NCI-H2171 treated with DMSO at 0.1 percent for 48 hours (cell line): Measurements from ENCODE around the gene KBTBD4.
"Not testable (repeated sequence)": the region's sequence is repeated elsewhere in the genome, so short reads cannot be mapped to it uniquely, and the experiment has no call there.

Source experiments
- DNase-seq: peaks from one replicate; lab custom pipeline; 2025; lab: John Stamatoyannopoulos, UW

The KBTBD4 gene

DNA sequence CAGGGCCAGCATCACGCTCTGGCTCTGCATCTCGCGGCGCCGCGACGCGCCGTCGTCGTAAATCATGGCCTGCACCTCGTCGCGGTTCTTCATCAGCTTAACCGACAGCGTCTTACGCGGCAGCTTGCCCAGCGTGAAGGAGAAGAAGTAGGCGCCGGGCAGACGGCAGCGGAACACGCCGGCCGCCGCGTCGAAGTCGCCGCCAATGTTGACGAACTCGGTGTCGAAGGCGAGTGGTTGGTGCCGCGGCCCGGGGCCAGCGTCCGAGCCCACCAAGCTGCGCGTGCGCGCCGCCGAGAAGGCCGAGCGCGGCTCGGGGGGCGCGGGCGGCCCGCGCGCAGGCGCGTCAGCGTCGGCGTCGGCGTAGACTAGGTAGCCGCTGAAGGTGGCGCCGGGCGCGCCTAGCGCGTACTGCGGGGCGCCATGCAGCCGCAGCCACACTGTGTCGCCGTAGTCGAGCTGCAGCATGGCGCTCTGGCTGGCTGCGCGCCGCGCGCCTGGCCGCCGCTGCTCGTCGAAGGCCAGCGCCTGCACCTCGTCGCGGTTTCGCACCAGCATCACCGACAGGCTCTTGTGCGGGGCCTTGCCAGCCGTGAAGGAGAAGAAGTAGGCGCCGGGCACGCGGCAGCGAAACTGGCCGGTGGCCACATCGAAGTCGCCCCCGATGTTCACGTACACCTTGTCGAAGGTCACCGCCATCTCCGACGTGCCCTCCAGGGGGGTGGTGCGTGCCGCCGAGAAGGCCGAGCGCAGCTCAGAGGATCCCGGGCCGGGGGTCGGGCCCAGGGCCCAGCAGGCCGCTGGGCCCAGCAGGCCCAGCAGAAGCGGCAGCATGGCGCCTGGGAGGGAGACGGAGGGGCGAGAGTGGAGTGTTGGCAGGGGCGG lies 11.4 kb upstream of the KBTBD4 start:
- no peak for DNase-seq

- DNase-seq = no peak
Measured at GRCh38 chr11:47589584-47589976, 10.8 kb upstream of the KBTBD4 start.

DNA sequence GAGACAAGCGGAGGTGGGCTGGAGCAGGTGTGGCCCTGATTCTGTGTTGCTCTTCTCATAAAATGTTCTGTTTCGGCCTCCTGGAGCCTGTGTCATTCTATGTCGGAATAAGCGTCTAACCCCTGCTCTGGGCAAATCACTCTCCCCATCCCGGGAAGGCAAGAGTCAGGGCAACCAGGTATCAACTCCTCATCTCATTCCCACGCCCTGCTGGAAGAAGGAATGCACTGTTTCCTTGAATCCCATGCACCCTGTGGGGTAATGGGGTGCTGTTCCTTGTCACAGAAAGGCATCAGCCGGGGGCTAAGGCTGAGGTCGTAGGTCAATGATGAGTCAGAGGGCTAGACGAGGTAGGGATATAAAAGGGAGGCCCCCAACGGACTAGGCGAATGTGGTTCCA lies 10.3 kb upstream of the KBTBD4 start:
- no peak for DNase-seq

DNA sequence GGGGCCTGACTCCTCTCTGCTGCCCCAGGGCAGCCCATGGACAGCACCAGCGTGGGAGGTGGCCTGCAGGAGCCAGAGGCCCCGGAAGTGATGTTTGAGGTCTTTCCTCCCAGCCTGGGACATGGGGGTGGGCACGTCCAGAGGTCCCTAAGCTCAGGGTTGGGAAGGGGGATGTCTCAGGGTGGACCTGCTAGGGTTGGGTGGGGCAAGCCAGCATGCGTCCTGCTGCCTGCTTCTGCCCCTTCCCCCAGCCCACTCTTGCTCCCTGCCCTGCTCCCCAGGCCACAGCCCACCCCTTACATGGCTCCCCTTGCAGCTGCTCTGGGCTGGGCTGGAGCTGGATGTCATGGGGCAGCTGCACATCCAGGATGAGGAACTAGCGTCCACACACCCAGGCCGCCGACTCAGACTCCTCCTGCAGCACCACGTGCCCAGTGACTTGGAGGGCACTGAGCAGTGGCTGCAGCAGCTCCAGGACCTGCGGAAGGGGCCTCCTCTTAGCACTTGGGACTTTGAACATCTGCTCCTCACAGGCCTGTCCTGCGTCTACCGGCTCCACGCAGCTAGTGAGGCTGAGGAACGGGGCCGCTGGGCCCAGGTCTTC lies 9.1 kb upstream of the KBTBD4 start:
- DNase-seq = no peak

DNA sequence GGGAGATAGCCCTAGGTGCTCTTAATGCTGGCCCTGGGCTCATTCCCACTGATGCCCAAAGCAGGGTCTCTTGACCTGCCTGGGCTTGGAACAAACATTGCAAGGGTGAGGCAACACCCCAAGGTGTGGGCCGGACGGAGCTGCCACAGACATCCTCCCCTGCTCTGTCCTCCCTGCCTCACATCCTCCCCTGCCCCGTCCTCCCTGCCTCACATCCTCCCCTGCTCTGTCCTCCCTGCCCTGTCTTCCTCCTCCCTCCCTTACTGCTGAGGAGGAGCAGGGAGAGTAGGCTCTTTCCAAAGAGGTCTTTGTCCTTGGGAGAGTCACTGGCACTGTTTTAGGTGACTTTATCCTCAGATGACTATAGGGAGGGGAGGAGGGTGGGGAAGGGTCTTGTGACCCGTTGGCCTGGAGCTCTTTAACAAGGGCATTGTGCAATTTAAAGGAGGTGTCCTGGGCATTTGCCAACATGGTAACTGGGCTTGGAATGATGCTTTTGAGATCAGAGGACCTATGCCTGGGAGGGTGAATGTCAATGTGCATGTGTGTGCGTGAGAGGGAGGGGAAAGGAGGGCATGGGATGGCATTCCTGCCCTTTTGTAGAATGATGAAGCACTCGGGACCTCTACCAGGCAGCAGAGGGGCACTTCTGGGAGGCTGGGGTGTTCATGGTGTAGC lies 8.4 kb upstream of the KBTBD4 start:
- DNase-seq = no peak

- DNase-seq = no peak
Measured at GRCh38 chr11:47586098-47586855, 7.5 kb upstream of the KBTBD4 start, which contains the start of gene FAM180B. Gene FAM180B, plus strand, starts transcription at chr11:47586678. Its CDS starts 91 bp downstream, at chr11:47586769.

DNA sequence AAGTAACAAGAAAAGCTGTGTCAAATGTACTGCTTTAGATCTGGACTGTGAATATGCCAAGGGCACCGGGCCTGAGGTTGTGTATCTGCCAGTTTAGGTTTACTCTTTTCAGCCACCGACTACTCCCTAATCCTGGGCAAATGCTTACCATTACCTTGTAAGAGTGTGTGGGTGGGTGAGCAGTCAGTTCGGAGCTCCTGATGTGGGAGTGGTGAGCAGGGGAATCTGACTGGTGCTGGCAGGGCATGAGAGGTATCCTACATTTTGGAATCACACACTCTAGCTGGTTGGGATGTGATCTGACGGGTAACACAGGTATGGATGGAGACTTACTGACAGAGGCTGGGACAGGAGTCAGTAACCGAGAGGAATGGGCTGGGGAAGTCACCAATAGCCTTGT lies 5.1 kb upstream of the KBTBD4 start:
- DNase-seq = no peak

DNA sequence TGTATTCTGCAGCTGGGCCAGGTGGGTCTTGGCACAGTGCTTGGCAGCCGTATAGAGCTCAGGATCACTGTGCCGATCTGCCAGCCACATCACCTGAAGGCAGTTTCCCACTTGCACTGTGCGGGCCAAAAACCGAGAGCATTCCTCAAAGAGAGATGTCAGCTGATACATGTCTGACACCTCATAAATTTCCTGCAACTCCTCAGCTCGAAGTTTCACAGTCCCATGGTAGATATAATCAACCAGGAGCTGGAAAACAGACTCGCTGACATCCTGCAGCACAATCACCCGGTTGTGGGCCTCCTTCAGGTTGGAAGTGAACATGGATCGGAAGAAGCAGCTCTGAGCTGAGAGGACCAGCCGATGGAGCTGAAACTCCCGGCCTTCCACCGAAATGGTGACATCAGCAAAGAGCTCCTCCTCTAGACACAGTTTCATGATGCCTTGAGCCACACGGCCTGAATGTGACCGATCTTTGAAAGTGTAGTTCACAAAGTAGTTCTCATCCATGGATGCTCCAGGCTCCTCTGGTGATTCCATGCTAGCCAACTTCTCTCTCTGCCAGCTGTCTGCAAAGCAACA lies 1.2 kb downstream of the KBTBD4 start:
- no peak for DNase-seq

DNA sequence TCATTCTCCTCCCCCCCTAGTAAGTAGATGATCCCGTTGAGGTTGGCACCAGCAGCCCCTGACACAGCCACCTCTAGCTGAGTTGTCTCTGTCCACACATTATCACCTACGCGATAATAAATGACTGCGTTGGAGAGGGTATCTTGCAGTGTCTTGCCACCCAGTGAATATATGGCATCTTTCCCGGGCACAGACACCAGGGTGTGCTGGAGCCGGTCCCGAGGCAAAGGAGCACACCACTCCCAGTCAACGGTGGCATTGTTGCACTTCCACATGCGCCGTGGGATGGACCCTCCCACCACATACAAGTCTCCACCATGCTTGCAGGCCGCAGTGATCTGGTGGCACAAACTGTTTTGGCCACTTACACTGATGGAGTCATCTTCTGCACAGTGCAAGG lies 5.4 kb downstream of the KBTBD4 start:
- no peak for DNase-seq

DNA sequence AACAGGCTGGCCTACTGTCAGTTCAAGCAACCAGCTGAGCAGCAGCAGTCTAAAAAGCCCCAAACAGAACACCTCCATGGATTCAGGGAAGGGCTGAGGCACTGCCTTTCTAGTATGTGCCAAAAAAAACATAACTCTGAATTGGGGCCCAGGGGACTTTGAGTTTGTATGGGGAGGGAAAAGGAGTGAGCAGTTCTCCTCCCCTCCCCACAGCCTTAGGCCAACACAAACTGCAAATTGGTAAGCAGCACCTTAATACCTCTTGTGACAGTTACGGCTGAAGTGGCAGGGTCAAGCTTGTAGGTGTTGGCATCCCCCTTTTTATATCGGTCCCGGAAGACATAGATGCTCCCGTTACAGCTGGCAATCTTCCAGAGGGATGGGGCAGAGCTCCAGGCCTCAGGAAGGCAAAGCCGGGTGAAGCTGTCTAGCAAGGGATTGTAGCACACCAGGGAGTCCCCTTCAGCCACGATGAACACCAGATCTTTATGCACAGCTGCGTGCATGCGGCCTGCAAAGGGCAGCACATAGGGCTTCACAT lies 6.0 kb downstream of the KBTBD4 start:
- DNase-seq = no peak

- DNase-seq = no peak
Measured at GRCh38 chr11:47571895-47572294, 6.9 kb downstream of the KBTBD4 start.

DNA sequence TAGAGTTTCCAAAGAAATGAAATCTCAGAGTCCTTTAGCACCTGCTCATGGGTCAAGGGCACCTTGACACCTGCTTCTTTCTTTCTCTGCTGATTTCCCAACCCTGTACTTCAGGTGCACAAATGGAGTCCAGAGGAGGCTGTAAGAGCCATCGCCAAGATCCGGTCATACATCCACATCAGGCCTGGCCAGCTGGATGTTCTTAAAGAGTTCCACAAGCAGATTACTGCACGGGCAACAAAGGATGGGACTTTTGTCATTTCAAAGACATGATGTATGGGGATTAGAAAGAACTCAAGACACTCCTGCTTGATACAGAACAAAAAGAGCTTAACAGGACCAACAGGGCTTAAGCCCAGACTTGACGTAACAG lies 7.4 kb downstream of the KBTBD4 start:
- no peak for DNase-seq

- no peak for DNase-seq
Measured at GRCh38 chr11:47570651-47571356, 8.0 kb downstream of the KBTBD4 start.

DNA sequence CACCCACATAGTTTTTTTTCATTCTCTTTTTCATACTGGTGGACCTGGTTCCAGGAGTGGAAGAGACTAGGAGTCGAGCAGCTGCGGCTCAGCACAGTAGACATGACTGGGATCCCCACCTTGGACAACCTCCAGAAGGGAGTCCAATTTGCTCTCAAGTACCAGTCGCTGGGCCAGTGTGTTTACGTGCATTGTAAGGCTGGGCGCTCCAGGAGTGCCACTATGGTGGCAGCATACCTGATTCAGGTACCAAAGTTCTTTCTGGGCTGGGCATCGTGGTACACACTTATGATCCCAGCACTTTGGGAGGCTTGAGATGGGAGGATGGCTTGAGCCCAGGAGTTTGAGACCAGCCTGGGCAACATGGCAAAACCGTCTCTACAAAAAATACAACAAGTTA lies 9.1 kb downstream of the KBTBD4 start:
- no peak for DNase-seq

DNA sequence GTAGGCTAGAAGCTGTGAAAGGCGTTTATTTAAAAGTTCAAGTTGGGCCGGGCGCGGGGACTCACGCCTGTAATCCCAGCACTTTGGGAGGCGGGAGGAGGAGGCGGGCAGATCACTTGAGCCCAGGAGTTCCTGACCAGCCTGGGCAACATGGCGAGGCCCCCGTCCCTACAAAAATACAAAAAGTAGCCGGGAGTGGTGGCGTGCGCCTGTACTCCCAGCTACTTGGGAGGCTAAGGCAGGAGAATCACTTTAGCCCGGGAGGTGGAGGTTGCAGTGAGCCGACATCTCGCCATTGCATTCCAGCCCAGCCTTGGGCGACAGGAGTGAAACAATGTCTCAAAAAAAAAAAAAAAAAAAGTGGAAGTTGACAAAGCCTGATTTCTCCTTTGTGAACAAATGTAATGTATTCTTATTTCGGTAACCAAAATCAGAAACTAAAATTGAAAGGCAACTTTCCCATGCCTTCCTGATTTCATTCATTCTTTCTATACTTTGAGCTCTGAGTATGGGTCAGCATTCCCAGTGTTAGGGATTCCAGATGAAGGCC lies 12.5 kb downstream of the KBTBD4 start:
- DNase-seq = no peak

- DNase-seq = peak; percentile 70
Measured at GRCh38 chr11:47565340-47566148, 13.2 kb downstream of the KBTBD4 start, which contains the start of gene PTPMT1. Gene PTPMT1, plus strand, starts transcription at chr11:47565599. Its CDS starts 24 bp downstream, at chr11:47565623.

DNA sequence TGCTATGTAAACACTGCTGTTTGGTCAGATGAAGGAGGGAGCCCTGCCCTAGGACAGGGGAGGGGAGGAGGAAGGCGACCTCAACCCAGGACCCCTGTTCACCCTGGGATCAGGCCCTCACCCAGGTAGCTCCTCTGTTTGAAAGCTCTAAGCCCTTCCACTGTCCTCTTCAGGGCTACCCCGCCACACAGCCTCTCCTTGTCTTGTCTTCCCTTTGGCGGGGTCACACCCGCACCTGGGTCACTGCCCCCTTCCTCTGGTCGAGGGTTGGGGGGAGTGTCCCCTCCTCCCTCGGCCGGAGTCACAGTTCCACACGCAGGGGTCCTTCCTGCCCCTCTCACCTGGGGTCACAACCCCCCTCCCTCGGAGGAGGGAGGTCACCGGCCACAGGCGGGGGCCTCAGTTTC lies 13.8 kb downstream of the KBTBD4 start:
- DNase-seq = no peak

- DNase-seq = not testable (repeated sequence)
Measured at GRCh38 chr11:47564366-47564765, 14.4 kb downstream of the KBTBD4 start.

GRCh38 chr11:47562393-47562792 lies 16.4 kb downstream of the KBTBD4 start:
- peak; percentile 31 for DNase-seq

- DNase-seq = no peak
Measured at GRCh38 chr11:47560426-47560825, 18.3 kb downstream of the KBTBD4 start.
